Gastroesophageal sphincter (tissue), 3 donors: ENCODE data around the gene CLEC7A.

Source experiments
- CTCF ChIP-seq, 4 experiments: fragments of 200-600 bp in 2 of 4; fragments of 450-650 bp in 2 of 4; sonication (generic) in 1 of 4; IDR thresholded peaks; one replicate each; pipeline ENCODE4 v1.5.1; 2017 to 2019; ENCODE audit warnings: antibody characterized with exemption in 4 of 4, mild to moderate bottlenecking in 2 of 4, moderate library complexity in 2 of 4
- EP300 ChIP-seq: sonication (generic); formaldehyde crosslinking; IDR thresholded peaks from one replicate; pipeline ENCODE4 v1.6.1; 2017; ENCODE audit warnings: antibody characterized with exemption, mild to moderate bottlenecking
- POLR2A ChIP-seq, 2 donors: fragments of 450-650 bp; IDR thresholded peaks; one replicate each; pipeline ENCODE4 v1.6.1; 2017; ENCODE audit warnings: antibody characterized with exemption in 2 of 2, mild to moderate bottlenecking in 2 of 2, moderate library complexity in 1 of 2

GRCh38 chr12:10179776-10180181 lies 49.8 kb upstream of the CLEC7A start:
- no peak for TF ChIP-seq CTCF (IDR thresholded peaks at IDR 0.05)
- no peak for TF ChIP-seq POLR2A (IDR thresholded peaks at IDR 0.05)
- TF ChIP-seq EP300, result no peak
